ACHN (cell line): ENCODE measurements around the gene NUP210L.
"Not testable (repeated sequence)": the region's sequence is repeated elsewhere in the genome, so short reads cannot be mapped to it uniquely, and the experiment has no call there.

Experiments
- DNase-seq: peaks from one replicate; pipeline ENCODE4 v3.0.0-alpha.2; 2015
- in situ Hi-C: cut with HindIII; loops from 2 replicates; pipeline ENCODE4 v1.10.0; 2017; ENCODE audit warnings: low sequenced_read_pairs, low pct_ligation_motif_present, low pct_unique_long_range_greater_than_20kb

NUP210L gene

GRCh38 chr1:154129391-154129970, 25.4 kb downstream of the NUP210L start:
- in situ Hi-C loops = no loop called here
- DNase-seq = no peak

DNA sequence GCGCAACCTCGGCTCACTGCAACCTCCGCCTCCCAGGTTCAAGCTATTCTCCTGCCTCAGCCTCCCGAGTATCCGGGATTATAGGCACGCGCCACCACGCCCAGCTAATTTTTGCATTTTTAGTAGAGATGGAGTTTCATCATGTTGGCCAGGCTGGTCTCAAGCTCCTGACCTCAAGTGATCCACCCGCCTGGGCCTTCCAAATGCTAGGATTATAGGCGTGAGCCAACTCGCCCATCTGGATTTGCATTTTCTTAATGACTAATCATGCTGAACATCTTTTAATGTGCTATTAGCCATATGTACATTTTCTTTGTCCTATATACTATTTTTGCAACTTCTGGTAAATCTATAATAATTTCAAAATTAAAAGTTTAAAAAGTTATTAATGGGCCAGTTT, 31.7 kb downstream of the NUP210L start:
- in situ Hi-C loops, DNase-seq: not testable (repeated sequence)

GRCh38 chr1:154117642-154118041, 37.2 kb downstream of the NUP210L start:
- in situ Hi-C loops = no loop called here
- DNase-seq = no peak

DNA sequence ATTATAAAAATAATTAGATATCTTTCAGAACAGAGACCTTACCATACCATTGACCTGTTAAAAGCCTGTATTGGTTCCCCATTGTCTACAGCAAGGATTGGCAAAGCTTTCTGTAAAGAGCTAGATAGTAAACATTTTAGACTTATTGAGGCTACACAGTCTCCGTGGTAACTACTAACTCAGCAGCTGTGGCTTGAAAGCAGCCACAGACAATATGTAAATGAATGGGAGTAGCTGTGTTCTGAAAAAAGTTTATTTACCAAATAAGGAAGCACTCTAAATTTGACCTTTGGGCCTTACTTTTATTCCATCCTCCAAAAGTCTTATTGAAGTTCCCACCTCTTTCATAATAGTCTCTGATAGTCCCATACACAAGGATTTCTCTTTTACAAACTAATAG, 39.7 kb downstream of the NUP210L start:
- in situ Hi-C loops = no loop called here
- no peak for DNase-seq

DNA sequence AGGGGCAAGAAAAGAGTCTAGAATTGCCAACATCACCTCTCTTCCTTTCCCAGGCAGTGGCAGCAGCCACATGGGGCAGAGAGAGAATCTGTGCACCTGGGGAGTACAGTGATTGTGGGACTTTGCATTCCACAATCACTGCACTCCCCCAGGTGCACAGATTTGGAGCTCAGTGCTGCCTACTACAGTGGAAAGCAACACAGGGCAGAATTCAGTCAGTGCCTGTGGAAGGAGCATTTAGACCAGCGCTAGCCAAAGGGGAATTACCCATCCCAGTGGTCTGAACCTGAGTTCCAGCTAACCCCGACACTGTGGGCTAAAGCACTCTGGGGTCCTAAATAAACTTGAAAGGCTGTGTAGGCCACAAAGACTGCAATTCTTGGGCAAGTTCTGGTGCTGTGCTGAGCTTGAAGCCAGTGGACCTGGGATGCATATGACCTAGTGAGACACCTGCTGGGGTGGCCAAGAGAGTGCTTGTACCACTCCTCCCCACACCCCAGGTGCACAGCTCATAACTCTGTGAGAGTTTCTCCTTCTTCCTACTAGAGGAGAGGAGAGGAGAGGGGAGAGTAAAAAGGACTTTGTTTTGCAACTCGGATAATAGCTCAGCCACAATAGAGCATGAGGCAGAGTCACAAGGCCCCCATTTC, 50.3 kb downstream of the NUP210L start:
- in situ Hi-C loops = no loop called here
- no peak for DNase-seq

DNA sequence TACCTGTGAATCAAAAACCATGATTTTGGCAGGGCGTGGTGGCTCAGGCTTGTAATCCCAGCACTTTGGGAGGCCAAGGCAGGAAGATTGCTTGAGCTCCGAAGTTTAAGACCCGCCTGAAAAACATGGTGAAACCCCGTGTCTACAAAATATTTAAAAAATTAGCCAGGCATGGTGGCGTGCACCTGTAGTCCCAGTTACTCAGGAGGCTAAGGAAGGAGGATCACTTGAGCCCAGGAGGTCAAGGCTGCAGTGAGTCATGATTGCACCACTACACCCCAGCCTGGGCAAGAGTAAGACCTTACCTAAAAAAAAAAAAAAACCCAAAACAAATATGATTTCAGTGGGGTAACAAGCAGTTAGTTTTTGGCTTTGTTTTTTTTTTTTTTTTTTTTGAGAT, 54.7 kb downstream of the NUP210L start:
- in situ Hi-C loops, DNase-seq: not testable (repeated sequence)

- DNase-seq = no peak
- in situ Hi-C loops = no loop called here
Measured at GRCh38 chr1:154097873-154098272, 57.0 kb downstream of the NUP210L start.

DNA sequence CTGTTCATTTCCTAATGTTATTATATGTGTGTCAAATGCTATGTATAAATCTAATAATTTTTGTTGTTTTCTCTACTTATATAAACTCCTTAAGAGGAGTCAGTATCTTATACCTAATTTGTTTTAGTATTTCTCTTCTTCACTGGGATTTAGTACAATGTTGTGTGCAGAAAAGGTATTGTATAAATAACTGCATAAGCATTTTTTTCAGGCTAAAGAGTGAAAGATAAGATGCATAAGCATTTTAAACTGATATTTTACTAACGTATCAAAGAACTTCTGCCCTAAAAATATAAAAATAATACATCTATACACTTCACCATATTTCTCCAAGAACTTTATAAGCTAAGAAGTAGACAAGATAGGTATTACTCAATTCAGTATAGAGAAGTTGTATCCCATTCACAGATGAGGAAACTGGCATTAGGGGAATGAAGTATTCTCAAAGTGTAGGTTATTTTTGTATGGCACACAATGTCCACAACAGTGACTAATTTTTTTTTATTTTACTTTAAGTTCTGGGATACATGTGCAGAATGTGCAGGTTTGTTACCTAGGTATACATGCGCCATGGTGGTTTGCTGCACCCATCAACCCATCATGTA, 59.3 kb downstream of the NUP210L start:
- no peak for DNase-seq
- in situ Hi-C loops = no loop called here

GRCh38 chr1:154094411-154094810, 60.5 kb downstream of the NUP210L start:
- DNase-seq = no peak
- in situ Hi-C loops = no loop called here

DNA sequence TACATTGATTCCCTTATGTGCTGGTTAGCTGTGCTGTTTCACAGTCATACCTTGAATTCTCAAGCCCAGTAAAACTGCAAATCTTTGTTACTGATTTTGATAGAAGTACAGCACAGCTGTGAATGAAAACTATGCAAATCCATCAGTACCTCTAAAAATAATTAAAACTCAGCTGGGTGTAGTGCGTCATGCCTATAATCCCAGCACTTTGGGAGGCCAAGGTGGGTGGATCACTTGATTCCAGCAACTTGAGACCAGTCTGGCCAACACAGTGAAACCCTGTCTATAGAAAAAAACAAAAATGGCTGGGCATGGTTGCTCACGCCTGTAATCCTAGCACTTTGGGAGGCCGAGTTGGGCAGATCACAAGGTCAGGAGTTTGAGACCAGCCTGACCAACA, 61.2 kb downstream of the NUP210L start:
- no peak for DNase-seq
- in situ Hi-C loops = no loop called here

DNA sequence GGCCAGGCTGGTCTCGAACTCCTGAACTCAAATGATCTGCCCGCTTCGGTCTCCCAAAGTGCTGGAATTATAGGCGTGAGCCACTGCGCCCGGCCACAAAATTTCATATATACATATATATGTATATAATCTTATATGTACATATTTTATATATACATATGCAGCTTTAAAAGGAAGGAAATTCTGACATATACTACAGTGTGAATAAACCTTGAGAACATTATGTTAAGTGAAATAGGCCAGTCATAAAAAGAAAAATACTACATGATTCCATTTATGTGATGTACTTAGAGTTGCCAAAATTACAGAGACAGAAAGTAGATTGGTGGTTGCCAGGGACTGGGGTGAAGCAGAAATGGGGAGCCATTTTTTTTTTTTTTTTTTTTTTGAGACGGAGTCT, 63.2 kb downstream of the NUP210L start:
- no peak for DNase-seq
- in situ Hi-C loops = no loop called here

DNA sequence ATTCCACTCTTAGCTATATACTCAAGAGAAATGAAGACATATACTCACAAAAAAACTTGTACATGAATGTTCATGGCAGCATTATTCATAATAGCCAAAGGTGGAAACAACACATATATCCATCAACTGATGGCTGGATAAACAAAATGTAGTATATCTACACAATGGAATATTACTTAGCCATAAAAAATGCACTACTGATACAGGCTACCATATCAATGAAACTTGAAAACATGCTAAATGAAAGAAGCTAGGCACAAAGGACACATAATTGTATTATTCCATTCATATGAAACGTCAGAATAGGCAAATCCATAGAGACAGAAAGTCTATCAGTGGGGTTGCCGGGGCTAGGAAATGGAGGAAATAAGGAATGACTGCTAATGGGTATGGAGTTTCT, 67.3 kb downstream of the NUP210L start:
- no peak for DNase-seq
- in situ Hi-C loops = no loop called here

DNA sequence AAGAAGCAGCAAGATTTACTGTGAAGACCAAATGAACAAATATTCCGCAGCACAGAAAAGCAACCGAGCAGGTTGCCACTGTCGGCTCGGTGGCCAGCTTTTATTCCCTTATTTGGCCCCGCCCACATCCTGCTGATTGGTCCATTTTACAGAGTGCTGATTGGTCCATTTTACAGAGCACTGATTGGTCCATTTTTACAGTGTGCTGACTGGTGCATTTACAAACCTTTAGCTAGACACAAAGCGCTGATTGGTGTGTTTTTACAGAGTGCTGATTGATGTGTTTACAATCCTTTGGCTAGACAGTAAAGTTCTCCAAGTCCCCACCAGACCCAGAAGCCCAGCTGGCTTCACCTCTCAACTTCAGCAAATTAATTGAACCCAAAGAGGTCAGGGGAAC, 71.8 kb downstream of the NUP210L start:
- in situ Hi-C loops, DNase-seq: not testable (repeated sequence)

DNA sequence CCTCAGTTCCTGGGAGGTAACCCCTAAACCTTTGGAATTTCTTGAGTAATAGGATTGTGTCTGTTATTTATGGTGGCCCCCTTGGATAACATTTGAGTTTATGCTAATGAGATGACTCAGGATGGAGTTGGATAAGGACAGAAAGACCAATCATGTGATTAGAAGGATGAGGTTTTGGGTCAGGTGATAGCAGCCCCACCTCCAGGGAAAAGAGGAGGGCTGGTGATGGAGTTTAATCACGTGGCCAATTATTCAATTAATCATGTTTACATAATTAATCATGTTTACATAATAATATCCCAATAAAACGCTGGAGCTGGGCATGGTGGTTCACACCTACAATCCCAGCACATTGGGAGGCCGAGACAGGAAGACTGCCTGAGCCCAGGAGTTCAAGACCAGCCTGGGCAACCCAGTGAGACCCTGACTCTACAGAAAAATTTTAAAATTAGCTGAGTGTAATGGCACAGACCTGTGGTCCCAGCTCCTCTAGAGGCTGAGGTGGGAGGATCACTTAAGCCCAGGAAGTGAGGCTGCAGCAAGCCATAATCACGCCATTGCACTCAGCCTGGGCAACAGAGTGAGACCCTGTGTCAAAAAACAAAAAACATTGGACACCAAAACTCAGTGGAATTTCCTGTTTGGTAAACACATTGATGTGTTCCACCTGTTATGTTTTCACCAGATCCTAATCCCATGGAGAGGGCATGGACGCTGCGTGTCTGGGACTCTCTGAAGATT, 73.3 kb downstream of the NUP210L start:
- no peak for DNase-seq
- in situ Hi-C loops = no loop called here

- in situ Hi-C loops = no loop called here
- no peak for DNase-seq
Measured at GRCh38 chr1:154076413-154076812, 78.5 kb downstream of the NUP210L start.

DNA sequence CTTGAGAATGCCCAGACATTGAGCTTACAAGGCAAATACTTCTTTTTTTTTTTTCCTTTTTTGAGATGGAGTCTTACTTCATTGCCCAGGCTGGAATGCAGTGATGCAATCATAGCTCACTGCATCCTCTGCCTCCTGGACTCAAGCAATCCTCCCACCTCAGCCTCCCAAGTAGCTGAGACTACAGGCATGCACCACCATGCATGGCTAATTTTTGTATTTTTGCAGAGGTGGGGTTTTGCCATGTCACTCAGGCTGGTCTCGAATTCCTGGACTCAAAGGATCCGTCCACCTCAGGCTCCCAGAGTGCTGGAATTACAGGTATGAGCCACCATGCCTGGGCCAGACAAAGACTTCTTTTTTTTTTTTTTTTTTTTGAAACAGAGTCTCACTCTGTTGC, 79.1 kb downstream of the NUP210L start:
- in situ Hi-C loops = no loop called here
- no peak for DNase-seq

- in situ Hi-C loops = no loop called here
- DNase-seq = no peak
Measured at GRCh38 chr1:154062309-154062708, 92.6 kb downstream of the NUP210L start.

GRCh38 chr1:154047436-154047835, 107.4 kb downstream of the NUP210L start:
- DNase-seq, in situ Hi-C loops: not testable (repeated sequence)

- in situ Hi-C loops = not testable (repeated sequence)
Measured at GRCh38 chr1:154033697-154034096, 121.2 kb downstream of the NUP210L start.

More at GRCh38 chr1:154033697-154034096, 121.2 kb downstream of the NUP210L start:
- not testable (repeated sequence) for DNase-seq
